Activated T-cell treated with anti-CD3 and anti-CD28 coated beads, Interleukin-2, amount 50 U/mL, for 72 hours (primary cell): Measurements from ENCODE around the gene GABRB2. TPM values are rescaled to one million over a fixed set of nuclear protein-coding genes. Genes with fewer than 3 reads are reported as not detected.

ENCODE experiments used
- ATAC-seq, 2 donors: fragments of 150-1000 bp; cut with Tn5 transposase; replicated peaks in 1 of 2; 2 replicates each; pipeline ENCODE4 v1.10.0; 2021; ENCODE audit warnings: moderate library complexity in 2 of 2, mild to moderate bottlenecking in 1 of 2
- DNase-seq, 2 donors: peaks; one replicate each; pipeline ENCODE4 v3.0.0; 2021 to 2022; ENCODE audit warnings: mixed read lengths in 1 of 2
- H3K27ac Mint-ChIP-seq: one replicate; pipeline ENCODE4 v1.8.0; 2022; ENCODE audit warnings: mild to moderate bottlenecking, moderate library complexity, mixed read lengths
- H3K27me3 Mint-ChIP-seq: one replicate; pipeline ENCODE4 v1.8.0; 2022; ENCODE audit warnings: low read depth, mixed read lengths
- H3K36me3 Mint-ChIP-seq, 2 donors: one replicate each; pipeline ENCODE4 v1.8.0; 2022; ENCODE audit warnings: mixed read lengths in 2 of 2, mild to moderate bottlenecking in 1 of 2; ENCODE audit not compliant: insufficient read depth in 2 of 2
- H3K4me1 Mint-ChIP-seq: one replicate; pipeline ENCODE4 v1.8.0; 2022; ENCODE audit warnings: low read depth, mixed read lengths
- H3K4me3 Mint-ChIP-seq, 2 donors: one replicate each; pipeline ENCODE4 v1.8.0; 2022; ENCODE audit warnings: mild to moderate bottlenecking in 2 of 2, mixed read lengths in 2 of 2, moderate library complexity in 2 of 2
- H3K9me3 Mint-ChIP-seq, 2 donors: one replicate each; pipeline ENCODE4 v1.8.0; 2022; ENCODE audit warnings: mixed read lengths in 2 of 2
- total RNA-seq, 2 donors: library from RNA; stranded (reverse); gene quantifications; one replicate each; pipeline ENCODE4 v1.2.3, GENCODE V29; 2022

GABRB2 gene
- total RNA-seq, 2 donors from 2014 or later, result not detected

GRCh38 chr5:161400583-161400982, 145.9 kb downstream of the GABRB2 start:
- no peaks in the 10 kb centered on the region for H3K36me3 Mint-ChIP-seq
- no peaks in the 10 kb centered on the region for H3K4me1 Mint-ChIP-seq
- no peaks in the 10 kb centered on the region for H3K27me3 Mint-ChIP-seq
- H3K4me3 Mint-ChIP-seq, result no peak overlapping the region
- ATAC-seq (no peak), DNase-seq (no peak)
- H3K9me3 Mint-ChIP-seq, result peaks cover 0 to 2% of the 10 kb centered on the region in 2 donors
- no peak overlapping the region for H3K27ac Mint-ChIP-seq

GRCh38 chr5:161399996-161400562, 146.4 kb downstream of the GABRB2 start:
- no peak overlapping the region for H3K4me3 Mint-ChIP-seq
- H3K4me1 Mint-ChIP-seq, result no peaks in the 10 kb centered on the region
- H3K9me3 Mint-ChIP-seq, result peaks cover 0 to 2% of the 10 kb centered on the region in 2 donors
- no peak for ATAC-seq
- no peak for DNase-seq
- no peaks in the 10 kb centered on the region for H3K27me3 Mint-ChIP-seq
- H3K27ac Mint-ChIP-seq, result no peak overlapping the region
- no peaks in the 10 kb centered on the region for H3K36me3 Mint-ChIP-seq

DNA sequence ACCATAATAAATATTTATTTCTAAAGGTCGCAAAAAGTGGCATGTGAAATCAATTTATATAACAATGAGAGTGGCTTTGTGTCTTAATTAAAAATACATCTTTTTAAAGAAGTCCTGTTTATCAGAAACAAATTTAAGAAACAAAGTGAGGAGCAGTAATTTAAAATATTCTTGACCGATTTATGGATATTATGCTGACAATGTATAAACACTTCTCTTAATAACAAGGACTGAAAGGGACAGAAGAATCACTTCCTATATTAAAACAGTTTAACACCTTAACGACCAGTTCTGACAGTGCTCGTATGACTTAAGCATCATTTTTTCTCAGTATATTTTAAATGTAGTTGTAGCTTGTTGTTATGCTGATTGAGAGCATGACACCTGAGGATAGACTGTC, 149.1 kb downstream of the GABRB2 start:
- no peaks in the 10 kb centered on the region for H3K27me3 Mint-ChIP-seq
- peaks cover 0 to 2% of the 10 kb centered on the region in 2 donors for H3K9me3 Mint-ChIP-seq
- H3K4me3 Mint-ChIP-seq, result no peak overlapping the region
- H3K27ac Mint-ChIP-seq, result no peak overlapping the region
- DNase-seq (no peak), ATAC-seq (no peak)
- H3K4me1 Mint-ChIP-seq, result no peaks in the 10 kb centered on the region
- no peaks in the 10 kb centered on the region for H3K36me3 Mint-ChIP-seq

DNA sequence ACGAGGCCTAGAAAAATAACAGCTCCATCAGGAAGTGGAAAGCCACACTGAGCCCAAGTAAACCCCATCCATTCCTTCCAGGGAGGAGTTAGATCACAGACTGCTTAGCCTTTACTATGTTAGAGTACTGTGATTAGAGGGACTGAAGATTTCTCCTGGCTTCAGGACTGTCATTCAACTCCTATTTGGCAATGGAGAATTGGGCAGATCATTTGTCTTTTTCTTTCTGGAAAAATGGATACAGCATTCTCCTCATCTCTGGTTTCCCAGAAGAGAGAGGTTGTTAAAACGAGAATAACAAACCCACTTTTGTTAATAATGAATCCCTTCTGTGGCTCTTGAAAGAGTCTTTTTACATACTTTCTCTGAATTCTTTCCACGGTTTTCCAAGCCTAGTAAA, 150.4 kb downstream of the GABRB2 start:
- no peaks in the 10 kb centered on the region for H3K36me3 Mint-ChIP-seq
- ATAC-seq (no peak), DNase-seq (no peak)
- peaks cover 0 to 2% of the 10 kb centered on the region in 2 donors for H3K9me3 Mint-ChIP-seq
- no peak overlapping the region for H3K4me3 Mint-ChIP-seq
- no peaks in the 10 kb centered on the region for H3K27me3 Mint-ChIP-seq
- H3K27ac Mint-ChIP-seq, result no peak overlapping the region
- H3K4me1 Mint-ChIP-seq, result no peaks in the 10 kb centered on the region

DNA sequence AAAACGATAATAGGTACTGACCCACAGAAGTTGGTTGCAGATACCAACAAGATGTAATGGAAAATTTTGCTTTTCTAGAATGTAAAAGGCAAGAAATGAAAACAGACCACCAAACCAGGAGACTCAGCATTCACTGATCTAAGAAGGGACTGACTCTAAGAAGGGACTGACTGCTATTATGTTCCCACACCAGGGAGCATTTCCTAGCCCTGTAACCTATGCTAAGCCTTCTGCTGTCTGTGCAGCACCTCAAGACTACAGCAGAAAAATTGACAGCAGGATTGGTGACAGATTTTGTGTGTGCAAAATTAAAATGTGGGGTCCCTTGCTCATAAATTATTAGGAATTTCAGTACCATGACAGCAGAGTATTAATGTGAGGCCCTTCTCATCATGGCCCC, 154.8 kb downstream of the GABRB2 start:
- Mint-ChIP-seq H3K36me3 (no peaks in the 10 kb centered on the region), H3K27me3 (no peaks in the 10 kb centered on the region), H3K4me1 (no peaks in the 10 kb centered on the region), H3K9me3 (no peaks in the 10 kb centered on the region), H3K4me3 (no peak overlapping the region), H3K27ac (no peak overlapping the region)
- DNase-seq, result no peak
- ATAC-seq, result no peak

DNA sequence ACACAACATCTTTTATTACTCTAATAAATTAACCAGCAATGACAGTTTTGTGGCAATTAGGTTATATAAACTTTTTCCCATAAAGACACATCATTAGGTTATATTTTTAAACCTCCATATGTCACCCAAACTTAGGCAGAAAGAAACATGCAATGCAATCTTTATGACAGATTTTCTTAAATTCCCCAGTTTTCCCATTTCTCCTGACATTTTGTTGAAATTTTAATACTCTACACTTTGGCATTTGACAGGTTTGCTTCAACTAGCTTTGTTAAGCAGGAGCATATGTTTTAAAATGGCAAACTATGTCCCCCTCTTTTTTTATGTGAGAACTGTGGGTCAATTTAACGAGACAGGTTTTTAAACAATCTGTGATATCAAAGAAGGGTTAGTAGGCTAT, 155.5 kb downstream of the GABRB2 start:
- ATAC-seq, result no peak
- no peak for DNase-seq
- Mint-ChIP-seq H3K27ac (no peak overlapping the region), H3K36me3 (no peaks in the 10 kb centered on the region), H3K27me3 (no peaks in the 10 kb centered on the region), H3K9me3 (no peaks in the 10 kb centered on the region), H3K4me3 (no peak overlapping the region), H3K4me1 (no peaks in the 10 kb centered on the region)

DNA sequence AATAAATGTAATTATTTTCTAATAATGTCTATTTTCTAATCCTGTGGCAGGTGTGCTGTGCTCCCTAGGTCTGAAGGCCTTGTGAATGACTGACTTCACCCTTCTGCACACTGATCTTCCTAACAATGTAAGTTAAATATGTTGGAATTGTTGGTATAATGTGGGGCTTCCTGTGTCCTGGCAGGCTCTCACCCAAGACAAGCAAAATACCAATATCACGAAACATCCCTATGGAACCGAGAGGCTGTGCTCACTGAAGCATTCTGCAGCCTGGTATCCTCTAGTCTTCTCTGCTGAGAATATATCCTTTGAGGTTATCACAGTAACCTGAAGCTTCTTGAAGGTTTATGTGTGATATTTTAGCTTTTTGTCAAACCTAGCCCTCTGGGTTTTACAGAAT, 159.4 kb downstream of the GABRB2 start:
- Mint-ChIP-seq H3K4me3 (no peak overlapping the region), H3K9me3 (no peaks in the 10 kb centered on the region)
- no peak for ATAC-seq

GRCh38 chr5:161385027-161385426, 161.5 kb downstream of the GABRB2 start:
- no peaks in the 10 kb centered on the region for H3K9me3 Mint-ChIP-seq
- no peaks in the 10 kb centered on the region for H3K4me1 Mint-ChIP-seq
- DNase-seq (no peak), ATAC-seq (no peak)
- no peak overlapping the region for H3K4me3 Mint-ChIP-seq
- H3K27me3 Mint-ChIP-seq, result no peaks in the 10 kb centered on the region
- no peaks in the 10 kb centered on the region for H3K36me3 Mint-ChIP-seq
- H3K27ac Mint-ChIP-seq, result no peak overlapping the region

More for the DNA sequence above, 159.4 kb downstream of the GABRB2 start:
- Mint-ChIP-seq H3K4me1 (no peaks in the 10 kb centered on the region), H3K27ac (no peak overlapping the region), H3K36me3 (no peaks in the 10 kb centered on the region), H3K27me3 (no peaks in the 10 kb centered on the region)
- DNase-seq, result no peak

GRCh38 chr5:161382685-161383084, 163.8 kb downstream of the GABRB2 start:
- H3K27ac Mint-ChIP-seq, result no peak overlapping the region
- no peaks in the 10 kb centered on the region for H3K36me3 Mint-ChIP-seq
- DNase-seq (no peak), ATAC-seq (no peak)
- H3K27me3 Mint-ChIP-seq, result no peaks in the 10 kb centered on the region
- H3K4me3 Mint-ChIP-seq, result no peak overlapping the region
- H3K4me1 Mint-ChIP-seq, result no peaks in the 10 kb centered on the region
- no peaks in the 10 kb centered on the region for H3K9me3 Mint-ChIP-seq

DNA sequence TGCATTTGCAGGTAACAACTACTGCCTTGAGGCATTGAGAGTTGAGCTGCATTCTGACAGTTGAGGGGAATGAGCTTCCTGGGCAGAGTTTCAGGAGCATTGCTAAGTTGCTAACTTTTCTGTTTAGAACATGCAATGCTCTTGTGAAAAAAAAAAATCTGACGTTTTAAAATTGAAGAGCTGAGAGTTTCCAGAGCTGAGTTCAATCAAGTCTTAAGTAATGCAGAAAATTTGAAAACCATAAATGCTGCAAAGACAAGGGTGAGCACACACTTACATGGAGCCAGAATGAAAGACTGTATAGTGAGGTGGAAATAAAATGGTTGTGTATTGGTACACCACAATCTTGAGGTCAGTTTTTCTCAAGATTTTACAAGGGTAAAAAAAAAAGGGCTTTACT, 166.0 kb downstream of the GABRB2 start:
- no peaks in the 10 kb centered on the region for H3K9me3 Mint-ChIP-seq
- H3K27ac Mint-ChIP-seq, result no peak overlapping the region
- no peaks in the 10 kb centered on the region for H3K27me3 Mint-ChIP-seq
- H3K36me3 Mint-ChIP-seq, result no peaks in the 10 kb centered on the region
- no peak overlapping the region for H3K4me3 Mint-ChIP-seq
- ATAC-seq (no peak), DNase-seq (no peak)
- no peaks in the 10 kb centered on the region for H3K4me1 Mint-ChIP-seq

DNA sequence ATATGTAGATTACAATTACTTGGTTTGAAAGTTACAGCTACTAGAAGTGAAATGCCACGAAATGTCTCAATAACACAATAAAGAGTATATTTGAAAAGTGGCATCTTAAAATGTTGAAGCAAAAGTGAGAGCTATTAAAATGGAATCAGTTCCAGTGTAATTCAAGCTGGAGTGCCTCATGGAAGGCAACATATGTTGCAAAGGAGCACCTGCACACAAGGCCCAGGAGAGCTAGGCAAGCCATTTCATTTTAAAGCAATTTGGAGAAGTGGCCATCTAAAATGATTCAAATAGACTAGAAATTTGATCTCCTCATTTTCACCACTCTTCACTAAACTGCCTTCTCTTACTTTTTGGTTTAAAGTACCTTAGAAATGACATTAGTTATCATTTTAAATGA, 167.8 kb downstream of the GABRB2 start:
- H3K27ac Mint-ChIP-seq, result no peak overlapping the region
- ATAC-seq (no peak), DNase-seq (no peak)
- H3K4me3 Mint-ChIP-seq, result no peak overlapping the region
- no peaks in the 10 kb centered on the region for H3K27me3 Mint-ChIP-seq
- no peaks in the 10 kb centered on the region for H3K36me3 Mint-ChIP-seq
- H3K9me3 Mint-ChIP-seq, result no peaks in the 10 kb centered on the region
- no peaks in the 10 kb centered on the region for H3K4me1 Mint-ChIP-seq

- H3K4me1 Mint-ChIP-seq, result no peaks in the 10 kb centered on the region
- H3K4me3 Mint-ChIP-seq, result no peak overlapping the region
- no peak for DNase-seq
- no peaks in the 10 kb centered on the region for H3K27me3 Mint-ChIP-seq
- H3K36me3 Mint-ChIP-seq, result no peaks in the 10 kb centered on the region
- no peak overlapping the region for H3K27ac Mint-ChIP-seq
- no peaks in the 10 kb centered on the region for H3K9me3 Mint-ChIP-seq
- ATAC-seq, result no peak
These were observed 170.5 kb downstream of the GABRB2 start for GRCh38 chr5:161376034-161376433.

- DNase-seq (no peak), ATAC-seq (no peak)
- Mint-ChIP-seq H3K4me3 (no peak overlapping the region), H3K4me1 (no peaks in the 10 kb centered on the region), H3K36me3 (no peaks in the 10 kb centered on the region), H3K27me3 (no peaks in the 10 kb centered on the region), H3K27ac (no peak overlapping the region), H3K9me3 (no peaks in the 10 kb centered on the region)
These were observed 173.2 kb downstream of the GABRB2 start for GRCh38 chr5:161373345-161373707.

GRCh38 chr5:161372682-161373344, 173.7 kb downstream of the GABRB2 start:
- Mint-ChIP-seq H3K9me3 (no peaks in the 10 kb centered on the region), H3K27ac (no peak overlapping the region), H3K4me1 (no peaks in the 10 kb centered on the region), H3K36me3 (no peaks in the 10 kb centered on the region), H3K4me3 (no peak overlapping the region), H3K27me3 (no peaks in the 10 kb centered on the region)
- no peak for DNase-seq
- no peak for ATAC-seq
